Common myeloid progenitor, CD34-positive (primary cell): ENCODE results near the gene LGSN.
A peak's percentile ranks its signal among the peaks of the same experiment; 100 is the strongest.
"Not testable (repeated sequence)": the region's sequence is repeated elsewhere in the genome, so short reads cannot be mapped to it uniquely, and the experiment has no call there.

ENCODE experiments used
- CTCF ChIA-PET: fragments of 350-600 bp; sonication (Branson Sonifier 250); formaldehyde crosslinking; loops from one replicate; lab custom pipeline; 2021; ENCODE audit warnings: antibody characterized with exemption; lab: Charles Lee
- POLR2A ChIA-PET: fragments of 350-600 bp; sonication (Branson Sonifier 250); formaldehyde crosslinking; loops from one replicate; lab custom pipeline; 2021; ENCODE audit warnings: antibody characterized with exemption; lab: Charles Lee
- DNase-seq, 3 donors: peaks; one replicate each; pipeline versions ENCODE4 v3.0.0 to v3.0.0-alpha.2; 2013
- H3K27ac ChIP-seq, 2 experiments: 1 replicate in 1 of 2; 2 replicates in 1 of 2; pipeline ENCODE4 v1.7.0; 2013; ENCODE audit warnings: inconsistent platforms in 2 of 2, low read length in 2 of 2, mild to moderate bottlenecking in 2 of 2, low read depth in 1 of 2, moderate library complexity in 1 of 2; ENCODE audit not compliant: severe bottlenecking in 2 of 2, insufficient read depth in 1 of 2, poor library complexity in 1 of 2
- H3K27me3 ChIP-seq, 5 experiments: replicated peaks in 2 of 5; 1 replicate in 3 of 5; 2 replicates in 2 of 5; pipeline versions ENCODE4 v1.6.1 to v1.7.0; 2013; ENCODE audit warnings: low read length in 4 of 5, mild to moderate bottlenecking in 2 of 5, moderate library complexity in 2 of 5, inconsistent platforms in 1 of 5; ENCODE audit not compliant: insufficient read depth in 5 of 5, control insufficient read depth in 4 of 5
- H3K36me3 ChIP-seq, 4 experiments: 1 replicate in 2 of 4; 2 replicates in 2 of 4; pipeline versions ENCODE4 v1.6.1 to v1.7.0; 2013; ENCODE audit warnings: low read length in 3 of 4, control low read depth in 1 of 4, mild to moderate bottlenecking in 1 of 4; ENCODE audit not compliant: control insufficient read depth in 4 of 4, insufficient read depth in 4 of 4
- H3K4me1 ChIP-seq, 4 experiments: 1 replicate in 3 of 4; 2 replicates in 1 of 4; pipeline versions ENCODE4 v1.6.1 to v1.7.1; 2013; ENCODE audit warnings: low read length in 3 of 4, mild to moderate bottlenecking in 3 of 4, control low read depth in 1 of 4, inconsistent platforms in 1 of 4, moderate library complexity in 1 of 4; ENCODE audit not compliant: control insufficient read depth in 4 of 4, insufficient read depth in 4 of 4; ENCODE audit errors: control extremely low read depth in 1 of 4
- H3K4me3 ChIP-seq, 7 experiments: 1 replicate in 4 of 7; 2 replicates in 3 of 7; pipeline versions ENCODE4 v1.5.1 to v1.7.0; 2013; ENCODE audit warnings: mild to moderate bottlenecking in 7 of 7, low read length in 6 of 7, moderate library complexity in 6 of 7, inconsistent platforms in 2 of 7, low read depth in 2 of 7, control low read depth in 1 of 7; ENCODE audit not compliant: insufficient read depth in 4 of 7, control insufficient read depth in 1 of 7; ENCODE audit errors: extremely low read depth in 1 of 7
- H3K9me3 ChIP-seq, 5 experiments: 1 replicate in 4 of 5; 2 replicates in 1 of 5; pipeline versions ENCODE4 v1.6.1 to v1.7.1; 2013; ENCODE audit warnings: low read length in 4 of 5, mild to moderate bottlenecking in 2 of 5, inconsistent platforms in 1 of 5, low read depth in 1 of 5, moderate library complexity in 1 of 5; ENCODE audit not compliant: control insufficient read depth in 4 of 5, insufficient read depth in 2 of 5; ENCODE audit errors: control extremely low read depth in 1 of 5
- WGBS: methylation state at CpG from one replicate; pipeline ENCODE4 v1.1.5; 2013; ENCODE audit not compliant: insufficient coverage; 5-methylcytosine and 5-hydroxymethylcytosine counted together

The LGSN gene

GRCh38 chr6:63352069-63352543 lies 32.3 kb upstream of the LGSN start:
- Histone ChIP-seq H3K4me3 (peak overlapping the region in 4 of 7 experiments; percentile 25 to 69 (median 40)), H3K27ac (no peak overlapping the region), H3K9me3 (no peaks in the 10 kb centered on the region), H3K4me1 (peaks cover 11 to 23% (median 17%) of the 10 kb centered on the region in 4 experiments), H3K27me3 (no peaks in the 10 kb centered on the region), H3K36me3 (no peaks in the 10 kb centered on the region)
- peak; percentile 65 to 81 (median 80) for DNase-seq
- POLR2A ChIA-PET: interaction anchor here (0.5 kb wide), 1 partner anchor 129 kb away, joined by 4 read pairs; no protein-coding TSS in a partner anchor
- CTCF ChIA-PET: interaction anchor here (0.8 to 2.5 kb wide), 21 partner anchors 49 to 978 kb away, joined by 3 to 20 read pairs (median 4); no protein-coding TSS in a partner anchor
- WGBS: 49% methylated on average over 3 of the region's 4 CpGs

DNA sequence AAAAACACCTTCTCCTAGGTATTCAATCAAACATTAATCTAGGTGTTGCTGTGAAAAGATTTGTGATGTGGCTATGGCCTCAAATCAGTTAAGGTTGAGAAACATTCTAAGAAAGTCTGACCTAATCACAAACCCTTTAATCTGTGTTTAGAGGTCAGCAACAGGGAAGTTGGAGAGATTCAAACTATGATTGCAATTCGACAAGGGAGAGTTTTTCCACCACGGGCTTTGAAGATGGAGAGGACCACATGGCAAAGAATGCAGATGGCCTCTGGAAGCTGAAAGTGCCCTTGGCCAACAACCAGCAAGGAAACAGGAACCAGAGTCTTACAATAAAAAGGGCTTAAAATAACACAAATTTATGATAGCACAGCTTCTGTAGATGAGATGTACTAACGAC lies 29.6 kb upstream of the LGSN start:
- 44% methylated on average over 3 of the region's 3 CpGs for WGBS
- peak in 1 of 3 donors; percentile 4 for DNase-seq
- no peaks in the 10 kb centered on the region for H3K36me3 ChIP-seq
- CTCF ChIA-PET: interaction anchor here (0.7 to 1.2 kb wide), 2 partner anchors 30 to 436 kb away, joined by 3 read pairs; no protein-coding TSS in a partner anchor
- H3K27me3 ChIP-seq: no peaks in the 10 kb centered on the region
- H3K4me3 ChIP-seq: no peak overlapping the region
- POLR2A ChIA-PET: no interaction called here
- H3K9me3 ChIP-seq: no peaks in the 10 kb centered on the region
- H3K27ac ChIP-seq: no peak overlapping the region
- peaks cover 11 to 23% (median 17%) of the 10 kb centered on the region in 4 experiments for H3K4me1 ChIP-seq

DNA sequence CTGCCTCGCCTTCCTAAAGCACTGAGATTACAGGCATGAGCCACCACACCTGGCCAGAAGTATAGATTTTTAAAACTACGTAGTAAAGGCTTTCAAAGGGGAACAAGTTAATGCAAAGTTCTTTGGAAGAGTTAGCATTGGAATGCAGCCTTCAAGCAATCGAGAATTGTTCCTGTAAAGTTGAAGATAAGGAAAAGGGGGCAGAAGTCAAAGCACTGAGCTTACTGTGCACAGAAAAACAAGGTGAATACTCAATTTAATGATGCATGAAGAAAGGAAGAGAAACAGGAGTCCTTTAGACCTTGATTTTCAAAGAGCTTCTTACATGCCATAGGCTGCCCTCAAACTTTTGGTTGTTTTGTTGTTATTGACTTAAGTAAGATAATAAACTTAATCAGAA lies 29.1 kb upstream of the LGSN start:
- Histone ChIP-seq H3K9me3 (no peaks in the 10 kb centered on the region), H3K27me3 (no peaks in the 10 kb centered on the region), H3K27ac (no peak overlapping the region), H3K4me3 (no peak overlapping the region), H3K36me3 (no peaks in the 10 kb centered on the region), H3K4me1 (peaks cover 11 to 23% (median 17%) of the 10 kb centered on the region in 4 experiments)
- 92% methylated on average over 2 of the region's 3 CpGs for WGBS
- CTCF ChIA-PET: interaction anchor here (1.2 kb wide), 1 partner anchor 30 kb away, joined by 3 read pairs; no protein-coding TSS in a partner anchor
- POLR2A ChIA-PET: no interaction called here
- DNase-seq: no peak

DNA sequence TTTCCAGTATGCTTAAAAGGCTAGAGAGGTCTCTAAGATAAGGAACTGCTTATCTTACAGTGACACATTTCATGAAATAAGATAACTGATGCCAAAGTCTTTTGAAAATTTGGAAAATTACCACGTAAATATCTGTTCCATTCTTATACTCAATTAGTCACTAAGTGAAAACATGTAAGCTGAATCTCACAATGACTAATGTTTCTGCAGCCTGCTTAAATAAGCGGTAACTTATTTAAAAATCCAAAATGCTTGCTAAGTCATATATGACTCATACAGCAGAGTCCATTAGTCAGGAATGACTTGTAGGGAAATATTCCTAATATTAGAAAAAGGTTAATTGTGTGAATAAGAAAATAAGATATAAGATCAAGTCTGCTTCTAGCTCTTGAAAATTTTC lies 27.8 kb upstream of the LGSN start:
- peaks cover 5 to 12% (median 8%) of the 10 kb centered on the region in 4 experiments for H3K4me1 ChIP-seq
- WGBS: 80% methylated on average over 1 of the region's 2 CpGs
- no peaks in the 10 kb centered on the region for H3K27me3 ChIP-seq
- H3K4me3 ChIP-seq: no peak overlapping the region
- ChIA-PET CTCF (interaction anchor here (0.6 to 2.1 kb wide), 2 partner anchors 48 to 455 kb away, joined by 3 to 9 read pairs; no protein-coding TSS in a partner anchor), POLR2A (no interaction called here)
- H3K9me3 ChIP-seq: no peaks in the 10 kb centered on the region
- DNase-seq: peak in 1 of 3 donors; percentile 18
- no peaks in the 10 kb centered on the region for H3K36me3 ChIP-seq
- H3K27ac ChIP-seq: no peak overlapping the region

DNA sequence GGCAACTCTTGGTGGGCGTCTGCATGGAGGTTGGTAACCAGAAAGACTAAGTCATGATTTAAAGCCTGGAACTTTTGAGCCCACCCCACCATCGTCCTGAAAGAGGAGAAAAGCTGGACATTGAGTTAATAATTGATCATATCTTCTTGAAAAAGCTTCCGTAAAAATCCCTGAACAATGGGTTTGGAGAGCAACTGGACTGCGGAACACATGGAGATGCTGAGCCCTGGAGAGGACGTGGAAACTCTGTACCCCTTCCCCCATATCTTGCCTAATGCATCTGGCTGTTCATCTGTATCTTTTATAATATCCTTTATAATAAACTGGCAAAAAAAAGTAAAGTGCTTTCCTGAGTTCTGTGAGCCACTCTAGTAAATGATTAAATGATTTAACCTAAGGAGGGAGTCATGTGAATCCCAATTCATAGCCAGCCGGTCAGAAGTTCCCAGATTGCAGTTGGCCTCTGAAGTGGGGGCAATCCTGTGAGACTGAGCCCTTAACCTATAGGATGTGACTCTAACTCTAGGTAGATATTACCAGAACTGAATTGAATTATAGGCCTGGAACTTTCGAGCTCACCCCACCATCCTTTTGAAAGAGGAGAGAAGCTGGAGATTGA lies 26.5 kb upstream of the LGSN start:
- CTCF ChIA-PET: interaction anchor here (1.1 to 2.1 kb wide), 2 partner anchors 457 to 458 kb away, joined by 3 to 9 read pairs; no protein-coding TSS in a partner anchor
- Histone ChIP-seq H3K36me3 (no peaks in the 10 kb centered on the region), H3K9me3 (no peaks in the 10 kb centered on the region), H3K27me3 (no peaks in the 10 kb centered on the region), H3K27ac (no peak overlapping the region), H3K4me3 (no peak overlapping the region), H3K4me1 (peaks cover 0 to 4% (median 0%) of the 10 kb centered on the region in 4 experiments)
- no peak for DNase-seq
- POLR2A ChIA-PET: interaction anchor here (0.6 kb wide), 1 partner anchor 72 kb away, joined by 5 read pairs; no protein-coding TSS in a partner anchor
- WGBS: 100% methylated on average over 4 of the region's 7 CpGs

DNA sequence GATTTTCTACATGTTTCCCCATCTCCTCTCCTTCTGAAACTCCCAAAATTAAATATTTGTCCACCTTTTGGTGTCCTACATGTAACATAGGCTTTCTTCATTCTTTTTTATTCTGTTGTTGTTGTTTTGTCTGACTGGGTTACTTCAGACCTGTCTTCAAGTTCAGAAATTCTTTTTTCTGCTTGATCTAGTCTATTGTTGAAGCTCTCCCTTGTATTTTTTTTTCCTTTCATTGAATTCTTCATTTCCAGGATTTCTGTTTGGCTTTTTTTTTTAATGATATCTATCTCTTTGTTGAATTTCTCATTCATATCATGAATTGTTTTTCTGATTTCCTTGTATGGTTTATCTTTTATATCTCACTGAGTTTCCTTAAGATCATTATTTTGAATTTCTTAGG lies 20.6 kb upstream of the LGSN start:
- no peaks in the 10 kb centered on the region for H3K4me1 ChIP-seq
- ChIA-PET CTCF (no interaction called here), POLR2A (interaction anchor here (0.6 kb wide), 1 partner anchor 1815 kb away, joined by 5 read pairs; no protein-coding TSS in a partner anchor)
- no peak overlapping the region for H3K27ac ChIP-seq
- H3K9me3 ChIP-seq: peaks cover 1 to 9% (median 4%) of the 10 kb centered on the region in 5 experiments
- DNase-seq: no peak
- H3K27me3 ChIP-seq: no peaks in the 10 kb centered on the region
- H3K36me3 ChIP-seq: no peaks in the 10 kb centered on the region
- H3K4me3 ChIP-seq: no peak overlapping the region

- CTCF ChIA-PET: not testable (repeated sequence)
Observed at GRCh38 chr6:63334652-63335051, 14.9 kb upstream of the LGSN start.

More at GRCh38 chr6:63334652-63335051, 14.9 kb upstream of the LGSN start:
- DNase-seq, H3K4me1 ChIP-seq, H3K27ac ChIP-seq, H3K4me3 ChIP-seq, POLR2A ChIA-PET, H3K36me3 ChIP-seq, H3K9me3 ChIP-seq, H3K27me3 ChIP-seq: not testable (repeated sequence)
- WGBS: 100% methylated on average over 1 of the region's 2 CpGs
